Activated CD4-positive, CD25-positive, alpha-beta regulatory T cell treated with anti-CD3 and anti-CD28 coated beads, Interleukin-2, amount 50 U/mL, for 16 hours (primary cell): ENCODE results near the gene TMEM220.

Experiments used
- DNase-seq: peaks from one replicate; pipeline ENCODE4 v3.0.0-alpha.2; 2020; ENCODE audit warnings: low read depth, low spot score

Gene TMEM220

GRCh38 chr17:10729334-10730193 is at the start of gene TMEM220:
Gene TMEM220, minus strand, starts transcription at chr17:10730023. Its CDS starts 172 bp downstream, at chr17:10729851.
- no peak for DNase-seq

DNA sequence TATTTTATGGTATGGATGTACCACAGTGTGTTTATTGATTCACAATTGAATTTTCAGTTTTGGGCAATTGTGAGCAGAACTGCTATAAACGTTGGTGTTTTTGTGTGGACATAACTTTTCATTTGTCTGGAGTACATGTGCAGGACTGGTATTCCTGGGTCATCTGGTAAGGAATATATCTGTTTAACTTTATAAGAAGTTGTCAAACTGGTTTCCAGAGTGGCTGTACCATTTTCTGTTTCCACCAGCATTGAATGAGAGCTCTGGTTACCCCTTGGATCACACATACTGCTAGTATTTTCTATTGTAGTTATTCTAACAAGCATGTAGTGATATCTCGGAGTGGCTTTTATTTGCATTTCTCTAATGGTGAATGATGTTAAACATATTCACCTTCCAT is 49.8 kb upstream of the TMEM220 start:
- DNase-seq, result no peak

- DNase-seq, result no peak
These were observed 48.1 kb upstream of the TMEM220 start for GRCh38 chr17:10777890-10778289.

- no peak for DNase-seq
These were observed 47.4 kb upstream of the TMEM220 start for GRCh38 chr17:10777131-10777807.

GRCh38 chr17:10776381-10776780 is 46.6 kb upstream of the TMEM220 start:
- DNase-seq, result no peak

DNA sequence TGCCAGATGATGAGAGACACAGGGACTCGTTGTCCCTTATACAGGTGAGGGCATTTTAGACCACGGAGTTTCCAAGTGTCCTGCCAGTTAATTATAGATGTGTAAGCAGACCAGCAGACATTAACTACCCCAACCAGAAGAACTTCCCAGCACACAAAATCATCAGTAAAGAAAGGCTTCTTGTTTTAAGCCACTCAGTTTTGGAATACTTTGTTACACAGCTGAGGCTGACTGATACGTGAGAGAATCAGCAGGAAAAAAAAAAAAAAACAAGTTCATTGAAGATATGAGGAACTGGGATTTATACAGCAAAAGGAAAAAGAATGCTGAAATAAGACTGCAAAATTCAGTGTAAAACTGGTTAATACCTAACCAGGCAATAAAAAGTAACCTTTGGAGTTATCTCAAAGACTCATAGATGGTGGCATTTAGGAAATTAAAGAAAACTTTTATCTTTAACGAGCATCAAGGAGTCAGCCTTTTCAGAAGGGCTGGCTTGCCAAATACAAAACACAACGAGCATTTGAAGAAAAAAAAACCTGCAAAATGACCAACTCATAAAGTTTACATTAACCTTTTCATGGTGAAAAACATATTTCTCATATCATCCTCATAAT is 46.0 kb upstream of the TMEM220 start:
- no peak for DNase-seq

- no peak for DNase-seq
These were observed 45.2 kb upstream of the TMEM220 start for GRCh38 chr17:10775058-10775457.

DNA sequence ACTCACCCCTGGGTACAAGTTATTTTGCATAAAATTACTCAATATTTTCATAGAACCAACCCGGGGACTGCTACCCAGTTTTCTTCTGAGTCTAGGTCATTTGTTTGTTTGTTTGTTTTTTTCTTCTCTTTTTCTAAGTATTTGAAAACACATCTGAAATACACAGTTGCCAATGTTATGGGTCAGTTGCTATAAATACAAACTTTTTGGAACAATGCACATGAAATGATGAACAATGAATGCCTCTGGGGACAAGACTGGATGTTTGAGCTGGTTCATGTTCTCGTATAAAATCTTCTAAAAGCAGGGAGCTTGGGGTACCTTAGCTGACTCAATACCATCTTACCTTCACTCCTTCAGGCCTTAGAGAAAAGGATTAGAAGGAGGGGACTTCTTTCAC is 43.6 kb upstream of the TMEM220 start:
- no peak for DNase-seq

DNA sequence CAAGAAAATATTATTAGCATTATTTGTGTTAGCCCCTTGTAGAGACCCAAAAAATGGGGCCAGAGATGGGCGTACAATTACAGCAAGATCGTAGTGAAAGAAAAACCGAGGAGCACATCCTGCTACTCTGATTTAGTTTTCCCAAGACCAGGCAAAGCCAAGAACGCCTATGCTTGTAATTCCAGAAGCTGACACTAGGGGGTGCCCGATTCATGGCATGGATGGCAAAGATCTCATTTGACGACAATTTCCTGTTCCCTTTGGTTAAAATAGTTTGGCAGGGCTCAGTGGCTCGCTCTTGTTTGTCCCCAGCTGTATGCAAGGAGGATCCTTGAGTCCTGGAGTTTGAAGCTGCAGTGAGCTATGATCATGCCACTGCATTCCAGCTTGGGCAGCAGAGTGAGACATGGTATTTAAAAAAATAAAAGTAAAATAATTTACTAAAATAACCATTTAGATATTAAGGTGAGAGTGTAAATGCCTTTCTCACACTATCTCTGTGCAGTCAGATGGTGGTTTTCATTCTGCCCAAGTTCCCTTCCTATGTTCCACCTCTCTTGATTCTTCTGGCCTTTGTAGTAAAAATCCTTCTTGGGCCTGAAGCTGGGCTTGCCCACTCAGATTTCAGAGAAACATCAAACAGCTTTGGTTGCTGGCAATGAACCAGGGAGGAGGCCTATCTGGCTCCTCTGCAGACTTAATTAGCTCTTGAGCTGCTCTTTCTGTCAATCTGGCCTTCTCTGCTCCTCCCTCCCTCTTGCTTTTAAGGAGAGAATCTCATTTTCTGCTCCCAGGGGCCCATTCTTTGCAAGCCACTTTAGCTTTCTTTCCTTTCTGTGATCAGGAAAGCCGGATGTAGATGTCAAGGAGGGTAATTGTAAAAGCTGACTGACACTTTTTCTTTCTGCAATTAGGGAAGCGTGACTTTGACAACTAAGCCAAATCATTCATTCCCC is 42.9 kb upstream of the TMEM220 start:
- DNase-seq, result no peak

- no peak for DNase-seq
These were observed 41.3 kb upstream of the TMEM220 start for GRCh38 chr17:10771148-10771547.

GRCh38 chr17:10769840-10770239 is 40.0 kb upstream of the TMEM220 start:
- DNase-seq, result no peak

GRCh38 chr17:10768750-10769251 is 39.0 kb upstream of the TMEM220 start:
- DNase-seq, result no peak

DNA sequence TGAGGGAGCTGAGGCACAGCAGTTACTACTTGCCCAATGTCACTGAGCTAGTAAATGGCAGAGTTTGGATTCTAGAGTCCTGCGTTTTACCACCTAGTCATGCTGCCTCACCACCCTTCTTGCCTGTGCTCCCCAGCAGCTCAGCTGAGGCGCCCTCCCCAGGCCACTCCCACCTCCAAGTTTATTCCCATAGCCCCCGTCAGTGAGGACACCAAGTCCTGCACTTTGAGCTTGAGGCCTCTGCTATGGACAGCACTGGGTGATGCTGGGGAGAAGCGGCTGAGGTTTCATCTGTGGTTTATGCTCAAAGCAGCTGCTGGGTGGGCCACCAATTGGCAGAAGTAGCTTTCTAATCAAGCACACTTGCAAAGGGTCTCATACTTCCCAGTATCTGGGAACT is 37.4 kb upstream of the TMEM220 start:
- no peak for DNase-seq

GRCh38 chr17:10762037-10762436 is 32.2 kb upstream of the TMEM220 start:
- DNase-seq, result no peak

DNA sequence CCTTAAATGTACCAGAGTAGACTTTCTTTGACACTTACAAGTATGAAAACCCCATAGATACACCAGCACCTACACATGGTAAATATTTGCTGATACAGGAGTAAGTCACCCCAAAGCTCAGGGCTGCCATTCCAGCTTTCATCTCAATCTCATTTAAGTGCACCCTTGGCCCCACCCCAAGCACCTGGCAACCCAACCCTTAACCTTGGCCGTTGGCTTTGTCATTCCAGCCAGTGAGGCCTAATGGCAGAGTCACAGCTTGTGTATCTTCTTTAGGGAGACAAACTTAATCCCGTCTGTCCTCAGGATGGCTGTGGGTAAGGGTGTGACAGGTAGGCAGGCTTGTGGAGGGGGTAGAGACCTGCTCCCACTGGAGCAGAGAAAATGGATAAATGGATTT is 31.5 kb upstream of the TMEM220 start:
- no peak for DNase-seq

DNA sequence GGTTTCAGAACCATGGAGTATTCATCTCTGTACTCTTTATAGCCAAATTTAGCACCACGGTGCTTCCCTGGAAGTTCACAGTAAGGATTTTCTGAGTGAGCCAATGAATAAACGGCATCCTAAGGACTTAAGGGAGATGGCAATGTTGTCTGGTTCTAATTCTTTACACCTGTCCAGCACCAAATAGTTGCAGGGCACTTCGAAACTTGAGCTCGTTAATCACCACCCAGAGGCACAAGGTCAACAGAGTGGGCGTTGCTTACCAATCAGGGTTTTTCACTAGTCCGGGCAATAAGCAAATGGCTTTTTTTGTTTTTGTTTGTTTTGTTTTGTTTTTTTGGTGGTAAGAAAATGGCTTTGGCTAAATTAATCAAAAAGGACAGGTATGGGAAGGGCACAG is 28.2 kb upstream of the TMEM220 start:
- no peak for DNase-seq

DNA sequence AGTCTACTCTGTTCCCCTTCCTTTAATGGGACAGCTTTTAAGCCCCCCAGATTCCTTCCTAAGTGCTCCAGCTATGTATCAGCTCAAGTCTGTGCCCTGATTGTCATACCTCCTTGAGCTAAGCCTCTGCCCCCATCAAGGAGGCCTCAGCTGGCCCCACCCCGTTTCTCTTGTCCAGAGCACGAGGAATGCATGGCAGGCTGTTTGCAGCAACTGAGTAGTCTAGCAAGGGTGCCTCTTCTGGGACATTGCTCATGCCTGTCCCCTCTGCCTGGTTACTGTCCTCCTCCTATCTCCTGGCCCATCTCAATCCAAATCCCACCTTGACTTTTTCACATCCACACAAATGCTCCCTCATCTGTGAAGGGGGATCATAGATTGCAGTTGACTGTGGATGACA is 27.8 kb upstream of the TMEM220 start:
- no peak for DNase-seq

DNA sequence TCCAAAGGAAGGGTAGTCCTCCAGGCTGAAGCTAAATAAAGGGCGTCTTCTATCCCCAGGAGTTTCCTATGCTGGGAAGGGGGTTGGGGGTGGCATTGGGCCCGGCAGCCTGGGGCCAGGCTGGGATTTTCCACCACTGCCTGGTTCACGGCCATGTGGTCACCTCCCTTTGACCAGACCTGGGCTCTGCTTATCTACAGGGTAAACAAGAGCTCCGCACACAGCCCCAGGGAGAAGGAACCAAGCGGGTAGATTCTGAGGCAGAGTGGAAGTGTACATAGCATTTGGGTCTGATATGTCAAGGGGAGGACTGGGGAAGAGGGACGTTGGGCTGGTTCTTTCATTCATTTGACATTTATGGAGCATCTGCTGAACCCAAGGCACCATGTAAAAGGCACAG is 27.2 kb upstream of the TMEM220 start:
- no peak for DNase-seq

- DNase-seq, result no peak
These were observed 26.8 kb upstream of the TMEM220 start for GRCh38 chr17:10756619-10757018.

GRCh38 chr17:10756185-10756584 is 26.4 kb upstream of the TMEM220 start:
- DNase-seq, result no peak

DNA sequence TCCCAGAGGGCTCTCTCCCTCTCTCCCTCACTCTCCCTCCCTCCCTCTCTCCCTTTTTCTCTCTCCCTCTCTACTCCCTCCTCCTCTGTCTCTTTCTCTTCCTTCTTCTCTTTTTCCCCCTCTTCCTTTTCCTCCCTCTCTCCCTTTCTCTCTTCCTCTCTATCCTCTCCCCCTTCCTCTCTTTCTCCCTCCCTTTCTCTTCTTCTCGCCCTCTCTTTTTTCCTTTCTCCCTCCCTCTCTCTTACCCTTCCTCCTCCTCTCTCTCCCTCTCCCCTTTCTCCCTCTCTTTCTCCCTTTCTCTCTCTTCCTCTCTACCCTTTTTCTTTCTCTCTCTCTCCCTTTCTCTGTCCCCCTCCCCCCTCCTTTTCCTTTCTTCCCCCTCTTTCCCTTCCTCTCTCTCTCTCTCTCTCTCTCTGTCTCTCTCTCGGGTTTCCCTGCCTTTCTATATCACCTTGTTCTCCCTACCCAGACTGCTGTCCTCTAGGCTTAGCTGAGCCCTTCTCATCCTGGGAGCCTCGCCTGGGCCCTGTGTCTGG is 25.8 kb upstream of the TMEM220 start:
- DNase-seq, result no peak
